ENCODE data around the gene SOSTDC1.

SOSTDC1 gene

GRCh38 chr7:16416289-16417282, 49.0 kb downstream of the SOSTDC1 start:
- no peaks in the 10 kb centered on the region for H3K36me3 ChIP-seq (ENCODE audit: insufficient read depth, low read depth, low read length)
- H3K27me3 ChIP-seq (ENCODE audit: insufficient read depth, low read length) = peaks cover 20% of the 10 kb centered on the region
- H3K27ac ChIP-seq (ENCODE audit: low read length) = no peak overlapping the region
- H3K9me3 ChIP-seq (ENCODE audit: insufficient read depth, low read depth, low read length) = no peaks in the 10 kb centered on the region
- H3K4me3 ChIP-seq (ENCODE audit: low read length) = no peak overlapping the region
- no peak overlapping the region for H3K9ac ChIP-seq (ENCODE audit: low read depth, low read length)
- peaks cover 3% of the 10 kb centered on the region; the same call in 1 of the 2 replicates for H3K4me1 ChIP-seq (ENCODE audit: insufficient read depth, low read length)

GRCh38 chr7:16412274-16413254, 53.0 kb downstream of the SOSTDC1 start:
- H3K9ac ChIP-seq (ENCODE audit: low read depth, low read length) = no peak overlapping the region
- no peaks in the 10 kb centered on the region for H3K4me1 ChIP-seq (ENCODE audit: insufficient read depth, low read length)
- H3K36me3 ChIP-seq (ENCODE audit: insufficient read depth, low read depth, low read length) = no peaks in the 10 kb centered on the region
- no peaks in the 10 kb centered on the region for H3K9me3 ChIP-seq (ENCODE audit: insufficient read depth, low read depth, low read length)
- H3K4me3 ChIP-seq (ENCODE audit: low read length) = no peak overlapping the region
- H3K27me3 ChIP-seq (ENCODE audit: insufficient read depth, low read length) = no peaks in the 10 kb centered on the region
- no peak overlapping the region for H3K27ac ChIP-seq (ENCODE audit: low read length)

Measured in iPS-20b (cell line).